Measurements from ENCODE around the gene CENPP.

GRCh38 chr9:92378865-92379560 lies 53.3 kb downstream of the CENPP start:
- TF ChIP-seq, protein P1, sequence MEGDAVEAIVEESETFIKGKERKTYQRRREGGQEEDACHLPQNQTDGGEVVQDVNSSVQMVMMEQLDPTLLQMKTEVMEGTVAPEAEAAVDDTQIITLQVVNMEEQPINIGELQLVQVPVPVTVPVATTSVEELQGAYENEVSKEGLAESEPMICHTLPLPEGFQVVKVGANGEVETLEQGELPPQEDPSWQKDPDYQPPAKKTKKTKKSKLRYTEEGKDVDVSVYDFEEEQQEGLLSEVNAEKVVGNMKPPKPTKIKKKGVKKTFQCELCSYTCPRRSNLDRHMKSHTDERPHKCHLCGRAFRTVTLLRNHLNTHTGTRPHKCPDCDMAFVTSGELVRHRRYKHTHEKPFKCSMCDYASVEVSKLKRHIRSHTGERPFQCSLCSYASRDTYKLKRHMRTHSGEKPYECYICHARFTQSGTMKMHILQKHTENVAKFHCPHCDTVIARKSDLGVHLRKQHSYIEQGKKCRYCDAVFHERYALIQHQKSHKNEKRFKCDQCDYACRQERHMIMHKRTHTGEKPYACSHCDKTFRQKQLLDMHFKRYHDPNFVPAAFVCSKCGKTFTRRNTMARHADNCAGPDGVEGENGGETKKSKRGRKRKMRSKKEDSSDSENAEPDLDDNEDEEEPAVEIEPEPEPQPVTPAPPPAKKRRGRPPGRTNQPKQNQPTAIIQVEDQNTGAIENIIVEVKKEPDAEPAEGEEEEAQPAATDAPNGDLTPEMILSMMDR (conservative IDR thresholded peaks at IDR 0.05; ENCODE audit: low read depth, low read length), result no peak
- TF ChIP-seq EZH2 (IDR thresholded peaks at IDR 0.05; ENCODE audit: borderline replicate concordance, low read depth, low read length, poor library complexity, severe bottlenecking), result no peak

Data from A673 (cell line).